ENCODE results near the gene SBSN.

Gene SBSN

GRCh38 chr19:35525873-35526272, 2.2 kb downstream of the SBSN start:
- TF ChIP-seq CTCF (IDR thresholded peaks at IDR 0.05; ENCODE audit: poor library complexity, severe bottlenecking), result no peak
- no peak overlapping the region for H3K4me3 ChIP-seq (ENCODE audit: severe bottlenecking)
- no peak for ATAC-seq (ENCODE audit: low read depth)

GRCh38 chr19:35524181-35524837, 3.8 kb downstream of the SBSN start:
- ATAC-seq (ENCODE audit: low read depth) (no peak), DNase-seq (ENCODE audit: low spot score) (no peak)
- no peak for TF ChIP-seq CTCF (IDR thresholded peaks at IDR 0.05; ENCODE audit: poor library complexity, severe bottlenecking)
- no peaks in the 10 kb centered on the region for H3K36me3 ChIP-seq (ENCODE audit: low read depth)
- no peaks in the 10 kb centered on the region for H3K9me3 ChIP-seq (ENCODE audit: severe bottlenecking)
- no peak overlapping the region for H3K4me3 ChIP-seq (ENCODE audit: severe bottlenecking)
- no peaks in the 10 kb centered on the region for H3K4me1 ChIP-seq (ENCODE audit: insufficient read depth, poor library complexity, severe bottlenecking)
- H3K27ac ChIP-seq (ENCODE audit: poor library complexity, severe bottlenecking), result no peak overlapping the region
- H3K27me3 ChIP-seq (ENCODE audit: insufficient read depth, poor library complexity, severe bottlenecking), result no peaks in the 10 kb centered on the region

More at GRCh38 chr19:35525873-35526272, 2.2 kb downstream of the SBSN start:
- H3K9me3 ChIP-seq (ENCODE audit: severe bottlenecking), result no peaks in the 10 kb centered on the region
- H3K36me3 ChIP-seq (ENCODE audit: low read depth), result no peaks in the 10 kb centered on the region
- no peak for DNase-seq (ENCODE audit: low spot score)
- peaks cover under 1% of the 10 kb centered on the region for H3K27me3 ChIP-seq (ENCODE audit: insufficient read depth, poor library complexity, severe bottlenecking)
- no peaks in the 10 kb centered on the region for H3K4me1 ChIP-seq (ENCODE audit: insufficient read depth, poor library complexity, severe bottlenecking)
- no peak overlapping the region for H3K27ac ChIP-seq (ENCODE audit: poor library complexity, severe bottlenecking)

GRCh38 chr19:35522745-35523327, 5.3 kb downstream of the SBSN start:
- H3K36me3 ChIP-seq (ENCODE audit: low read depth), result no peaks in the 10 kb centered on the region
- no peak for ATAC-seq (ENCODE audit: low read depth)
- DNase-seq (ENCODE audit: low spot score), result no peak
- no peaks in the 10 kb centered on the region for H3K9me3 ChIP-seq (ENCODE audit: severe bottlenecking)
- H3K27me3 ChIP-seq (ENCODE audit: insufficient read depth, poor library complexity, severe bottlenecking), result no peaks in the 10 kb centered on the region
- H3K27ac ChIP-seq (ENCODE audit: poor library complexity, severe bottlenecking), result no peak overlapping the region
- TF ChIP-seq CTCF (IDR thresholded peaks at IDR 0.05; ENCODE audit: poor library complexity, severe bottlenecking), result no peak
- no peak overlapping the region for H3K4me3 ChIP-seq (ENCODE audit: severe bottlenecking)
- H3K4me1 ChIP-seq (ENCODE audit: insufficient read depth, poor library complexity, severe bottlenecking), result peaks cover 7% of the 10 kb centered on the region

- no peak overlapping the region for H3K4me3 ChIP-seq (ENCODE audit: severe bottlenecking)
- H3K4me1 ChIP-seq (ENCODE audit: insufficient read depth, poor library complexity, severe bottlenecking), result peaks cover 7% of the 10 kb centered on the region
- no peak for ATAC-seq (ENCODE audit: low read depth)
- no peaks in the 10 kb centered on the region for H3K36me3 ChIP-seq (ENCODE audit: low read depth)
- TF ChIP-seq CTCF (IDR thresholded peaks at IDR 0.05; ENCODE audit: poor library complexity, severe bottlenecking), result no peak
- H3K9me3 ChIP-seq (ENCODE audit: severe bottlenecking), result no peaks in the 10 kb centered on the region
- DNase-seq (ENCODE audit: low spot score), result no peak
- H3K27me3 ChIP-seq (ENCODE audit: insufficient read depth, poor library complexity, severe bottlenecking), result no peaks in the 10 kb centered on the region
- no peak overlapping the region for H3K27ac ChIP-seq (ENCODE audit: poor library complexity, severe bottlenecking)
Observed at GRCh38 chr19:35521124-35521743, 6.9 kb downstream of the SBSN start.

- ATAC-seq (ENCODE audit: low read depth), result peak; percentile 90
- Histone ChIP-seq H3K4me3 (ENCODE audit: severe bottlenecking) (no peak overlapping the region), H3K9me3 (ENCODE audit: severe bottlenecking) (no peaks in the 10 kb centered on the region), H3K36me3 (ENCODE audit: low read depth) (no peaks in the 10 kb centered on the region), H3K4me1 (ENCODE audit: insufficient read depth, poor library complexity, severe bottlenecking) (peaks cover 7% of the 10 kb centered on the region), H3K27ac (ENCODE audit: poor library complexity, severe bottlenecking) (peak overlapping the region; percentile 6), H3K27me3 (ENCODE audit: insufficient read depth, poor library complexity, severe bottlenecking) (no peaks in the 10 kb centered on the region)
- TF ChIP-seq CTCF (IDR thresholded peaks at IDR 0.05; ENCODE audit: poor library complexity, severe bottlenecking), result no peak
- DNase-seq (ENCODE audit: low spot score), result no peak
Observed at GRCh38 chr19:35519291-35519690, 8.8 kb downstream of the SBSN start.
